ENCODE results near the gene HRC. TPM values are rescaled to one million over a fixed set of nuclear protein-coding genes. Genes with fewer than 3 reads are reported as not detected.

HRC gene
- total RNA-seq, 1 donor from 2014 or later = not detected

GRCh38 chr19:49114630-49115363 is 40.4 kb downstream of the HRC start:
- DNase-seq (ENCODE audit: low read depth) = no peak

- DNase-seq (ENCODE audit: low read depth) = peak; percentile 15
Observed at GRCh38 chr19:49113762-49114629, 41.2 kb downstream of the HRC start, which contains the start of gene LIN7B. TSS of gene LIN7B (plus strand) at chr19:49114370. CDS start at chr19:49114405, 35 bp downstream.

- DNase-seq (ENCODE audit: low read depth) = no peak
Observed at GRCh38 chr19:49111218-49111998, 43.8 kb downstream of the HRC start.

DNA sequence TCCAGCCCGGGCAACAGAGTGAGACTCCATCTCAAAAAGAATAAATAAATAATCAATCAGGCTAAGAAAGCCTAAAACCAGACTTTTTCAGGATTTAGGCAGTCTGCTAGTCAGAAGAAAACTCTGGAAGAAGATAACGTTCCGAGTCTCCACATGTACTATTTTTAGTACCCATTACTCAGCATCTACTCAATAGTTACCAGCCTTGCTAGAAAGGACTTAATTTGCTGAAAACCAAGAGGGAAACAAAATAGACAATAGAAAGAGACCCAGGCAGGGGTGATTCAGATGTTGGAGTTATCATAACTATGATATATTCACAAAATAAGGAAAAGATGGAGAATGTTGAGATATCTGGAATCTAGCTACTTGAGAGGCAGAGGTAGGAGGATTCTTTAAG is 44.6 kb downstream of the HRC start:
- DNase-seq (ENCODE audit: low read depth) = no peak

DNA sequence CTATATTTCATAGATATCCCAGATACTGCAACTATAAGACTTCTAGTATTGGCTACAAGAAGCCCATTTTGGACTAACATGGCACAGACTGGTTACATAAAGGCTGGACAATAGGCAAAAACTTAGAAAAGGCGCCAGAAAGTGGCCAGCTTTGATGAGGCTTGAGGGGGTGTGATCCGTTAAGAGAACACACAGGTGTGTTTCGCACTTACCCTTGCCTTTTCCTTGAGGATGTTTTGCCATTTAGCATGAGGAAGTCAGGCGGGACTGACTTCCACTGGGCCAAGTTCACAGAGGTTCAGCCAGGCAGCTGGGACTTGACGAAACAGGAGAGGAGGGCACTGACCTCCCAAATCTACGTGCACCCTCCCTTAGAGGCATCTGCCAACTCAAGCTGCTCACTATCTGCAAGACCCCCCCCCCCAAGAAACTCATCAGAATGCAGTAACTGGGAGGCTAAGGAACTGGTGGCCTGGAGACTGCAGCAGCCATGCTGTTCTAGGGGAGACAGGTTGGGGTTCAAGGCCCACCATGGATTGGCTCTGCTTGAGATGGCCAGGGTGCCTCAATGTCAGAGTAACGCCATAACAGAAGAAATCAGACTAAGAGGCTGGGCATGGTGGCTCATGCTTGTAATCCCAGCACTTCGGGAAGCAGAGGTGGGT is 45.5 kb downstream of the HRC start:
- DNase-seq (ENCODE audit: low read depth) = no peak

DNA sequence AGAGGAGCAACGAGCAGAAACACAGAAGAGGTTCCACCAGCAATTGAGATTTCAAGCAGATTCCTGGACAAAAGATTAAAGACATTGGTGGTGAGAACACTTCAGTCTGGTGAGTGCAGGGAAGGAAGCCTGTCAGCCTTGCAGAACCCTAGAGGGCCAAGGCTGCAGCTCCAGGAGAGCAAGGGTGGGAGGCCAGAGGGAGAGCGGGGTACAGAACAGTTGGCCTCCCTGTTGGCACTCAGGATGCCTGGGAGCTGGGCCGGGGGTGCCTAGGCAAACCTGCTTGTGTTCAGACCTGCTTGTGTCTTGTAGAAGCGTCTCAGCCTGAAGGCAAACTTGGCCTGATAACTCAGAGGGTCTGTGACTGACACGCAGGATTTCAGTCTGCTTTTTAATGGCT is 46.1 kb downstream of the HRC start:
- DNase-seq (ENCODE audit: low read depth) = no peak

- DNase-seq (ENCODE audit: low read depth) = no peak
Observed at GRCh38 chr19:49107625-49108459, 47.4 kb downstream of the HRC start.

- peak; percentile 25 for DNase-seq (ENCODE audit: low read depth)
Observed at GRCh38 chr19:49106648-49107135, 48.5 kb downstream of the HRC start.

DNA sequence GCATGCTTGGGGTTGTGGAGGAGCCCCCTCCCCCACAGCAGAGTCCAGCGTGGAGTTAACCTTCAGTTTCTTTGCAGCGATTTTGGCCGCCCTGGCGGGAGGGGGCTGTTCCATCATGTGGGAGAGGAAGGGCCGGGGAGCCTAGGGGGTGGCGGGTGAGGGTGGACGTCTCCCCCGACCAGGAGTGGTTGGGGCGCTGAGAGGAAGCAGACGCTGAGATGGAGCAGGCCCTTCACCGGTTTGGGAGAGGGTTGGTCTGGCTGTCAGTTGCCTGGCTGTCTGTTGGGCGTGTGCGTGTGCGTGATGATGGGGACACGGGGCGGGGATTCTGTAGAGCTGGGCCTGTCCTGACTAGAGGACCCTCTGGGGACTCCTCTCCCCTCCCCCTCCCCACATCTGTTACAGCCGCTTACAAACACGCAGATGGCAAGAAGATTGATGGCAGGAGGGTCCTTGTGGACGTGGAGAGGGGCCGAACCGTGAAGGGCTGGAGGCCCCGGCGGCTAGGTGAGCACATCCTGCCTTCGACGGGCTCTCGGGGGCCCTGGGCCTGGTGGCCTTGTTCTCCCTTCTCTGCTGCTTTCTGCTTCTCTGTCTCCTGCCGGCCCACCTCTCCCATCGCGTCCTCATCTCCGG is 50.8 kb downstream of the HRC start:
- no peak for DNase-seq (ENCODE audit: low read depth)

GRCh38 chr19:49103331-49104085 is 51.7 kb downstream of the HRC start:
- no peak for DNase-seq (ENCODE audit: low read depth)

GRCh38 chr19:49102303-49102702 is 52.9 kb downstream of the HRC start:
- no peak for DNase-seq (ENCODE audit: low read depth)

Other genes with a start within 250 kb of the HRC start
- gene DHDH, start 221.7 kb downstream of the HRC start, total RNA-seq = 0.10 and 1.7 TPM in 2 replicates
- 101 and 135 TPM in 2 replicates for gene BAX, start 200.5 kb downstream of the HRC start, total RNA-seq
- gene FTL, start 190.1 kb downstream of the HRC start, total RNA-seq = 1,420 and 1,436 TPM in 2 replicates
- 42.9 and 72.1 TPM in 2 replicates for gene GYS1, start 162.1 kb downstream of the HRC start, total RNA-seq
- gene RUVBL2, start 161.5 kb downstream of the HRC start, total RNA-seq = 170 and 313 TPM in 2 replicates
- 0.25 TPM in 1 of 2 replicates, not detected in the other for gene LHB, start 138.3 kb downstream of the HRC start, total RNA-seq
- not detected in 2 replicates for gene CGB3, start 131.1 kb downstream of the HRC start, total RNA-seq
- 1.0 TPM in 1 of 2 replicates, not detected in the other for gene CGB2, start 123.5 kb downstream of the HRC start, total RNA-seq
- gene CGB1, start 118.5 kb downstream of the HRC start, total RNA-seq = 1.4 TPM in 1 of 2 replicates, not detected in the other
- gene CGB5, start 111.5 kb downstream of the HRC start, total RNA-seq = not detected in 2 replicates
- gene CGB8, start 106.3 kb downstream of the HRC start, total RNA-seq = 1.2 TPM in 1 of 2 replicates, not detected in the other
- gene CGB7, start 97.6 kb downstream of the HRC start, total RNA-seq = 0.25 and 0.35 TPM in 2 replicates
- gene NTF4, start 90.6 kb downstream of the HRC start, total RNA-seq = 0.25 and 0.52 TPM in 2 replicates
- not detected in 2 replicates for gene KCNA7, start 82.7 kb downstream of the HRC start, total RNA-seq
- gene SNRNP70, start 69.9 kb downstream of the HRC start, total RNA-seq = 82.8 and 138 TPM in 2 replicates
- gene LIN7B, start 41.0 kb downstream of the HRC start, total RNA-seq = 2.5 and 7.5 TPM in 2 replicates
- 0.45 TPM in 1 of 2 replicates, not detected in the other for gene C19orf73, start 36.3 kb downstream of the HRC start, total RNA-seq
- gene PPFIA3, start 35.9 kb downstream of the HRC start, total RNA-seq = 2.6 and 3.6 TPM in 2 replicates
- 15.3 and 30.4 TPM in 2 replicates for gene TRPM4, start 2.4 kb upstream of the HRC start, total RNA-seq
- gene SLC6A16, start 169.8 kb upstream of the HRC start, total RNA-seq = 0.25 TPM in 1 of 2 replicates, not detected in the other
- gene CD37, start 180.0 kb upstream of the HRC start, total RNA-seq = not detected in 2 replicates
- gene TEAD2, start 207.0 kb upstream of the HRC start, total RNA-seq = 28.0 and 34.2 TPM in 2 replicates
- 0.17 and 0.35 TPM in 2 replicates for gene DKKL1, start 208.5 kb upstream of the HRC start, total RNA-seq
- gene KASH5, start 232.9 kb upstream of the HRC start, total RNA-seq = not detected in 2 replicates

All from renal cortical epithelial cell (primary cell).